A172 (cell line): ENCODE data around the gene USP7. TPM values are rescaled to one million over a fixed set of nuclear protein-coding genes. Genes with fewer than 3 reads are reported as not detected.
"Not testable (repeated sequence)": the region's sequence is repeated elsewhere in the genome, so short reads cannot be mapped to it uniquely, and the experiment has no call there.

Source experiments
- DNase-seq: peaks from one replicate; pipeline ENCODE4 v3.0.0-alpha.2; 2015; ENCODE audit warnings: low spot score
- total RNA-seq: library from RNA; depleted of rRNA; stranded (reverse); fragments of >200 nt; shearing (Covaris generic); gene quantifications from 2 replicates; pipeline ENCODE4 v1.2.3, GENCODE V29; 2014

Gene USP7
- total RNA-seq, 1 experiment from 2014 or later = 62.1 TPM

DNA sequence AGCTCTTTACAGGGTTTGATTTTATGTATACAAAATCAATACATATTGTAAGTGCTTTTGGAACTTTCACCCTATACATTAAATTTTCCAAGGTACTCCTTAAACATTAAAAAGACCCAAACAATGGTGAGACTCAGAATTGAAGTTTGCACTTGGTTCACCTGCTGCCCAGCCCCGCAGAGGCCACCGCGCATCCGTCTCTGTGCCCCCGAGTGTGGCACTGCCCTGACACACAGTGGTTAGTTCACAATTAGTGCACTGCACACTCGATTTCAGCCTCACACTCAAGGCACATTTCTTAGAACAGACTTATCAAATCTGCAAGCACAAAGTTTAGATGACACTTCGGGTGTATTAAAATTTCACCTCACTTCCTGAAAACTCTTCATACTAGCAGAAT is 38.3 kb downstream of the USP7 start:
- no peak for DNase-seq

GRCh38 chr16:8924214-8924613 is 39.5 kb downstream of the USP7 start:
- DNase-seq = no peak

- DNase-seq = no peak
Measured at GRCh38 chr16:8923199-8923598, 40.5 kb downstream of the USP7 start.

- no peak for DNase-seq
Measured at GRCh38 chr16:8921347-8921984, 42.2 kb downstream of the USP7 start.

GRCh38 chr16:8920645-8921346 is 42.9 kb downstream of the USP7 start:
- no peak for DNase-seq

DNA sequence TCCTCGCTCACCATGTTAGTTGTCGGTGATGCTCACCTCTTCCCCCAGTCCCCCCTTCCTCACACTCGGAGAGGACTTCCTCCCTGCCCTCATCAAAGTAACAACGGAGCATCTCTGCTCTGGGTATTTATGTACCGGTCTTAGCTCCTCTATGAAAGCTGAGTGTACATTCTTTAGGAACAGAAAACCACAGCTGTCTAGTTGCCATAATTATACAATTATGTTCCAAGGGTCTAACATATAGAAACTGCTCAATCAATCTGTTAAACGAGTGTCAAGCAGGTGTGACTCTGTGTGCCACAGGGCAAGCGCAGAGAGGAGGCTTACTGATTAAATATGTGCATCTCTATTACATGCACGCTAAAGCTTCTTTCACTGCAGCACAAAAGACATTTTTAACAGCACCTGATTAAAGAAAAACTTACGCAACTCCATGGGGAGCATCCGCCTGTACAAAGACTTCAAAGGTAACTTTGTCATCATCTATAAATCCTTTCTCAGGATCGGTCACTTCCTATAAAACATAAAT is 43.7 kb downstream of the USP7 start:
- DNase-seq = no peak

GRCh38 chr16:8919089-8919933 is 44.4 kb downstream of the USP7 start:
- no peak for DNase-seq

GRCh38 chr16:8917336-8917735 is 46.4 kb downstream of the USP7 start:
- DNase-seq = not testable (repeated sequence)

GRCh38 chr16:8916541-8917225 is 47.0 kb downstream of the USP7 start:
- no peak for DNase-seq

- DNase-seq = no peak
Measured at GRCh38 chr16:8915722-8916301, 47.9 kb downstream of the USP7 start.

- no peak for DNase-seq
Measured at GRCh38 chr16:8914098-8914497, 49.6 kb downstream of the USP7 start.

DNA sequence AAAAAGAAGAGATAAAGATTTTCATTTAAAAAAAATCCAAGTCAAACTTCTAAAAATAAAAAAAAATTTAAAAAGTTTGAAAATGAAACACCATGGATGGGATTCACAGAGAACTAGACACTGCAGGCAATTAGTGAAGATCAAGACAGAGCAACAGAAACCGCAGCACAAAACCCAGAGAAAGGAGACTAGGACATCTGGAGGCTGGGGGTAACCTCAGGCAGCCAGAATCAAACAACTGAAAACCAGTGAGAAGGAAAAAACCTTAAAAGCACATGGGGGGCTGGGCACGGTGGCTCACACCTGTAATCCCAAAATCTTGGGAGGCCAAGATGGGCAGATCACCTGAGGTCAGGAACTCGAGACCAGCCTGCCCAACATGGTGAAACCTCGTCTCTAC is 50.9 kb downstream of the USP7 start:
- no peak for DNase-seq

- DNase-seq = no peak
Measured at GRCh38 chr16:8910811-8911210, 52.9 kb downstream of the USP7 start.

DNA sequence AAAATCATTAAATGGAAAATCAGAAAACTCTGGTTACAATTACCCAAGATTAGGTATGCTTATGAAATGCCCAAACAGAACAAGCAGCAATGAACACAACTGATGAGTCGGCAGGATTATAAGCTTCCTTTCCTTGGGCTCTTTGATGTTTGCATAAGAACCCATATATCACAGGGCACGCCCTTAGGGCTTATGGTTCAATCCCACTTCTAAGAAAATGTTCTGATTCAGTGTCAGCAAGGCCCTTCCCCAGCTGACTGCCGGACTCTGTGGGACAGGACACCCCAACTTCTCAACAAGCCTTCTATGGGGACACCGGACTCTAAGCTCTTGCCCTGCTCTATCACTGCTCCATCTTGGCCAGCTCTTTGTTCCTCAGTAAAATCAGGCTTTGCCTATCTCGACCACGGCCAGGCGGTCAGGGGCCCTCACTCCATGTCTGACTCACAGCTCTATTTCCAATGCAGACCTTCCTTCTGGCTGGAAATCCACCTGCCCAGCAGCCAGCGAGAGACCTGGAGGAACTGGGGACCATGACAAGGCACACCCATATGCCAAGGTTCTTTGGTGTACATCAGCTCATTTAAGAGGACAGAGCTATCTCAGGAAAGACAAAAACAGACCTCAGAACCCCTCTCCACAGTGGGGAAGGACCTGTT is 54.8 kb downstream of the USP7 start:
- peak; percentile 20 for DNase-seq

- DNase-seq = no peak
Measured at GRCh38 chr16:8907096-8907495, 56.6 kb downstream of the USP7 start.

- no peak for DNase-seq
Measured at GRCh38 chr16:8905795-8906591, 57.7 kb downstream of the USP7 start.

DNA sequence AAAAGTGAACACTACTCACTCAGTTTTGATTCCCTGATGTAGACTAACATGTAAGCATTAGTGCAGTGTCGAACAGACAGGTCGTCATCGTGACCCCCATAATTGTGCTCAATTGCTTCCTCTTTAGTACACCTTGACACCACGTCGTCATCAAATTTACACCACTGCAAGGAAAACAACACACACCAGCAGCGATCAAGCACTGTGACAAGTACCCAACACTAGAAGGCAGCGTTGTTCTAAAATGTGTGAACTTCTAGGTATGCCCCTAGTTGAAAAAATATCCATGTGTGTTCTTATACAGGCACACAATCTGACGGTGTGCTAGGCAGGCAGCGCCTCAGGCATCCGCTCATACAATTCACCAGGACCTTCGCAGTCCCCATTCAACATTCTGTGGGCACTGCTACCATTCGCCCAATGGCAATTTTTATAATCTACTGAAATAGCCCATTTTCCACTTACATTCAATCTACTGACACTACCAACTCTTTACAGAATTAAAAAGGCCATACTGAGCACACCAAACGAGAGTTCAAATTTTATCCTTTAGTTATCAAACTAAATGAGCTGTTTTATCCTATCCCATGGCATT is 58.4 kb downstream of the USP7 start:
- peak; percentile 50 for DNase-seq

DNA sequence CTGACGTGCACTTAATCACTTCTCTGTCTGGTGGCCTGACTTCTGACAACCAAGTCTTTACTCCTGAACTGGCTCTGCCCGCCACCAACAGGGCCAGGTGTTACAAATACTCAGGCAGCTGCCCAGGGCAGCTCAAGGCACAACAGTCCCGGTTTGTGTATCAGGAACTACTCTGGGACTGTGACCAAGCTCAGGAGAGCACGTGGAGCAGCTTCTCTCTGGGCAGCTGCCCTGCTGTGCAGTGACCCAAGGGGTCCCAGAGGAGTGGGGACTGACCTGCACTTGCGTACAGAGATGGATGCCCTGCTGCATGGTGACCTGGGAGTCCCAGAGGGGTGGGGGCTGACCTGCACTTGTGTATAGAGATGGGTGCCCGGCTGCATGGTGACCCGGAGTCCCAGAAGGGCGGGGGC is 59.7 kb downstream of the USP7 start:
- no peak for DNase-seq

DNA sequence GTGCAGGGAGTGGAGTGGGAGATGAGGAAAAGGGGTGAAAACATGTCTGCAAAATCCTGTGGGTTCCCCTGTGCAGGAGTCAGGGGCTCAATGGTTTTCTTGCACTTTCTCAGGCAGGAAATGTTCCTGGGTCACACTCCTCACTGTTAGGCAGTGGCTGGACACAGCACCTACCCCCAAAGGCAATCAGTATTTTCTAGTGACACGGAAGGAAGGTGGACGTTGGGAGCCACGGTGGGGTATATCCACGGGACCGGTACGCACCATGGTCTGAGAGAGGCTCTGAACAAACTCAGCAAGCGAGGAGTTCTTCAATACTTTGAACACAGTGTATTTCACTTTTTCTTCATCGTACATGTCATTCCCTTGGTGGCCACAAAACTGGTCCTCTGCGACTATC is 60.7 kb downstream of the USP7 start:
- DNase-seq = no peak
